GM06990 (cell line): Measurements from ENCODE around the gene B3GNT2.

Experiments used
- DNase-seq: peaks from one replicate; pipeline ENCODE4 v3.0.0-alpha.2; 2011; ENCODE audit not compliant: insufficient read length; ENCODE audit errors: extremely low read depth
- H3K27me3 ChIP-seq: replicated peaks from 2 replicates; pipeline ENCODE4 v1.6.0; 2011; ENCODE audit warnings: low read length; ENCODE audit not compliant: control insufficient read depth, insufficient read depth
- H3K36me3 ChIP-seq: 2 replicates; pipeline ENCODE4 v1.5.1; 2011; ENCODE audit warnings: low read length; ENCODE audit not compliant: control insufficient read depth, insufficient read depth
- H3K4me3 ChIP-seq: replicated peaks from 2 replicates; pipeline ENCODE4 v1.5.1; 2011; ENCODE audit warnings: low read depth, mild to moderate bottlenecking, control low read depth, low read length
- TF ChIP-seq, protein P1 (sequence below): IDR thresholded peaks from 2 replicates; pipeline ENCODE4 v1.5.1; 2011; ENCODE audit warnings: low read length, control low read depth, mild to moderate bottlenecking, inconsistent platforms; ENCODE audit not compliant: insufficient read depth, poor library complexity, severe bottlenecking

B3GNT2 gene

DNA sequence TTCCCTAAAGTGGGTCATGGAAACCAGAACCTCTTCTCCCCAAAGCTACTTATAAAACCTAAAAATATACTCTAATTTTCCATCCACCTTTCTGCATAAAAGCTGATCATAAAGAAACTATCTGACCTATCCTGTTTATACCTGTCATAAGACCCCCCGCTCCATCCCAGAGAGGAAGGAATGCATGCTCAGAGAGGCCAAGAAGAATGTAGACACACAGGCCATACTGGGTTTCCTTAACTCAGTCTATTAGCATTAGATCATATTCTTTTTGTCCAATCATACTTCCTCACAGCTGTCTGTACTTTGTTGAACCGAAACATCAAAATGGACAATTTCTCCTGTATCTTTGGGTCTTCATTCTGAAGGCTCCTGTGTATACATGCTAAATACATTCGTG lies 52.3 kb downstream of the B3GNT2 start:
- no peaks in the 10 kb centered on the region for H3K27me3 ChIP-seq
- DNase-seq, result no peak
- TF ChIP-seq, protein P1, sequence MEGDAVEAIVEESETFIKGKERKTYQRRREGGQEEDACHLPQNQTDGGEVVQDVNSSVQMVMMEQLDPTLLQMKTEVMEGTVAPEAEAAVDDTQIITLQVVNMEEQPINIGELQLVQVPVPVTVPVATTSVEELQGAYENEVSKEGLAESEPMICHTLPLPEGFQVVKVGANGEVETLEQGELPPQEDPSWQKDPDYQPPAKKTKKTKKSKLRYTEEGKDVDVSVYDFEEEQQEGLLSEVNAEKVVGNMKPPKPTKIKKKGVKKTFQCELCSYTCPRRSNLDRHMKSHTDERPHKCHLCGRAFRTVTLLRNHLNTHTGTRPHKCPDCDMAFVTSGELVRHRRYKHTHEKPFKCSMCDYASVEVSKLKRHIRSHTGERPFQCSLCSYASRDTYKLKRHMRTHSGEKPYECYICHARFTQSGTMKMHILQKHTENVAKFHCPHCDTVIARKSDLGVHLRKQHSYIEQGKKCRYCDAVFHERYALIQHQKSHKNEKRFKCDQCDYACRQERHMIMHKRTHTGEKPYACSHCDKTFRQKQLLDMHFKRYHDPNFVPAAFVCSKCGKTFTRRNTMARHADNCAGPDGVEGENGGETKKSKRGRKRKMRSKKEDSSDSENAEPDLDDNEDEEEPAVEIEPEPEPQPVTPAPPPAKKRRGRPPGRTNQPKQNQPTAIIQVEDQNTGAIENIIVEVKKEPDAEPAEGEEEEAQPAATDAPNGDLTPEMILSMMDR, result no peak
- H3K36me3 ChIP-seq, result no peaks in the 10 kb centered on the region
- H3K4me3 ChIP-seq, result no peak overlapping the region

DNA sequence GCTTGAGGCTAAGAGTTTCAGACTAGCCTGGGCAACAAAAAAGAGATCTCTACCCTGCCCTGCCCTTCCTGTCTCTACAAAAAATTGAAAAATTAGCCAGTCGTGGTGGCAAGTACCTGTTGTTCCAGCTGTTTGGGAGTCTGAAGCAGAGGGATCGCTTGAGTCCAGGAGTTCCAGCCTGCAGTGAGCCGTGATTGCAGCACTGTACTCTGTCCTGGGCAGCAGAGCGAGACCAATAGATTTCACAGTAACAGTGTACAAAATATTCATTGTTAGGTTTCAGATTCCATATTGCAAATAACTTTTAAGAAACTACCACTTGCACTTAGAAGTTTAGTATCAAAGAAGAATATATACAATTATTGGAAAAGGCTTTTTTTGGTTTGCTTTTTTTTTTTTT lies 54.3 kb downstream of the B3GNT2 start:
- no peak overlapping the region for H3K4me3 ChIP-seq
- DNase-seq, result no peak
- TF ChIP-seq, protein P1, result no peak
- H3K27me3 ChIP-seq, result no peaks in the 10 kb centered on the region
- H3K36me3 ChIP-seq, result no peaks in the 10 kb centered on the region

DNA sequence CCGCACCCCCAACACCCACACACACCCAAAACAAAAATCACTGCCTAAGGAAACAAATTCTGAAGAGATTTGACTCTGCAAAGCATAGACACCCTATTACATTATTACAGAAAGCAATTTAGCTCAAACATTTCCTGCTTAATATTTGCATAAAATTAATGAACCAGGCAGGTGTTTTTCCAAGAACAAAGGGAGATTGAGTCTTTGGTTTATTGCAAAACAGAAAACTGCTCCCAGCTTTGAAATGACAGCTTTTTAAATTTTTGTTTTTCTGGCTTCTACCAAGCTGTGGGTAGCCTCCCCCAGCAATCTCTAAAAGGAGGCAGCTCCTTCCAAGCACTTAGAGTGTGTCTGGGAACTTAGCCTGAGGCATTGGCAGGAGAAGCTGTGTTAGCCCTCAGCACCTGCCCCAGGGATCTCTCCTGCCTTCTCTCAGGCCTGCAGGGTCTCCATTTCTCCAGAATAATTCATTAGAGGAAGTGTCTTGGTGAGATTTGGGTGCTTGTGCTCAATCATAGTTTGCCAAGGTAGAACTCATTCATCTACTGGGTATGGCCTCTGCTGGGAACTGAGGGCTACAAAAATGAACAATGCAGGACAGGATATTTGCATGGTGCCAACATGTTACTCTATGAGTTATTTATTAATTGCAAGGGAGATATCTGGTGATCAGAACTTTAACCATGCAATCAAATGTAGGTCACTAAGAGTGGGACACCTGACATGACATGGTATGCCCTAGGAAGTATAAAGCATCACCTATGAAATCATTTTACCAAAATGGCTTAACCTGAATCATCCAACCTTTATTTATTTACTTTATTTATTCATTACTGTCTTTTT lies 58.7 kb downstream of the B3GNT2 start:
- DNase-seq, result no peak
- Histone ChIP-seq H3K36me3 (no peaks in the 10 kb centered on the region), H3K4me3 (no peak overlapping the region), H3K27me3 (no peaks in the 10 kb centered on the region)
- TF ChIP-seq, protein P1, result no peak

DNA sequence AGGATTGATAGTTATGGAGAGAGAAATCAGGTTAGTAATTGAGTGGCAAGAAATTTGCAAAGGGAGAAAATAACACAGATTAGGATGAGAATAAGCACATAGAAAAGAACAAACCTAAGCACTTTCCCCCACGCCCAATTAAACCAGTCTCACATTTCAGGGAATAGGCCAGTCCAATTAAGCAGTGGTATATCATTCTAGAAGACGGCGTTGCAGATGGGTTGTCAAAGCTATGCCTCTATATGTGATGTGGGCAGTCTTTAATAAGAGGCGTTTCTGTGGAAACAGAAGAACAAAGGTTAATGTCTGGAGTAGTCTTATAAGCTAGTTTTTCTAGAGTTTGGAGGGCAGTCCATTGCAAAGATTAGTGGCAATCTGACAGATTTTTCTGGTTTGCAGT lies 61.6 kb downstream of the B3GNT2 start:
- Histone ChIP-seq H3K4me3 (no peak overlapping the region), H3K27me3 (no peaks in the 10 kb centered on the region), H3K36me3 (no peaks in the 10 kb centered on the region)
- TF ChIP-seq, protein P1, result no peak
- no peak for DNase-seq

DNA sequence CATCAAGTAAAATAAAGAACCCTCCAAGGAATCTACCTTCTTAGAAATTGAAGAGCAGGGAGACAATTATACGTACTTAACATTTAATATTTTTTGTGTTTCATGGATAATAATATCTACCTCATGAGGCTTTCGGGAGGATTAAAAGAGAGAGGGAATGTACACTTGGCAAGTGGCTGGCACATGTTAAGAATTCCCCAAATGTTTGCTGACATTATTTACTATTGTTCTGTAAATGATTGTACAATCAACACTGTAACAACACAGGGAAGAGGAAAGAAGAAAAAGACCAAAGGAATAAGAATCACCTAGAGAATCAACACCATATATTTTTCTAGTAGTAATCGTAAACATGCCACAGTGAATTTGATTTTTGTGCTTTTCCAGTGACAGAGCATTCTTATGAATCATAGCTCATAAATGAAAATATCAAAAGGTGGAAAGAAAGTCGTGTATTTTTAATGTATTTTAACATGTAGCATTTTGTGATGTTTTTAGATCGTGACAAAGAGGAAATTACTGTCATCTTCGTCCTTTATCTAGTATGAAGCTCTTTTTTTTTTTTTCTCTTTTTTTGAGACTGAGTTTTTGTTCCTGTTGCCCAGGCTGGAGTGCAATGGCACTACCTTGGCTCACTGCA lies 67.3 kb downstream of the B3GNT2 start:
- TF ChIP-seq, protein P1, result no peak

DNA sequence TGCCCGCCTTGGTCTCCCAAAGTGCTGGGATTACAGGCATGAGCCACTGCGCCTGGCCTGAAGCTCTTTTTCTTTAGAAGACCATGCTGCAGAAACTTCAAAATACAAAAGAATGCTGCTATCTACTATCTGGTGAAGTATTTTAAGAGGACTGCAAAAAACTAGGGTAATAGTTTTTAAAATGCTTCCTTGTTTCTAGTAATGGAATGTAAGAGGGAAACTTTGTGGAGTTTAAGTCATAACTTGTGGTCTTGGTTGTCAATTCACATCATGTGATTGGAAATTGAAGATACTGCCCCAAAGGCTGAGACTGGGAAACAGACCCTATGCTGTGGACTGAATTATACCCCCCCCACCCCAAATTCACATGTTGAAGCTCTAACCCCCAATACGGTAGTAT lies 68.3 kb downstream of the B3GNT2 start:
- H3K4me3 ChIP-seq, result no peak overlapping the region
- H3K36me3 ChIP-seq, result no peaks in the 10 kb centered on the region
- H3K27me3 ChIP-seq, result no peaks in the 10 kb centered on the region
- DNase-seq, result no peak
- TF ChIP-seq, protein P1, result no peak

More for the DNA sequence above, 67.3 kb downstream of the B3GNT2 start:
- H3K36me3 ChIP-seq, result no peaks in the 10 kb centered on the region
- no peaks in the 10 kb centered on the region for H3K27me3 ChIP-seq
- no peak overlapping the region for H3K4me3 ChIP-seq
- no peak for DNase-seq
